Measurements from ENCODE around the gene BST1. TPM values are rescaled to one million over a fixed set of nuclear protein-coding genes. Genes with fewer than 3 reads are reported as not detected.
A peak's percentile ranks its signal among the peaks of the same experiment; 100 is the strongest.

The BST1 gene
- total RNA-seq, 1 donor = 19.7 TPM

GRCh38 chr4:15682242-15683142 is 20.4 kb upstream of the BST1 start:
- peak overlapping the region; percentile 90 for H3K4me3 ChIP-seq (ENCODE audit: low read depth, low read length)
- TF ChIP-seq, protein P1, sequence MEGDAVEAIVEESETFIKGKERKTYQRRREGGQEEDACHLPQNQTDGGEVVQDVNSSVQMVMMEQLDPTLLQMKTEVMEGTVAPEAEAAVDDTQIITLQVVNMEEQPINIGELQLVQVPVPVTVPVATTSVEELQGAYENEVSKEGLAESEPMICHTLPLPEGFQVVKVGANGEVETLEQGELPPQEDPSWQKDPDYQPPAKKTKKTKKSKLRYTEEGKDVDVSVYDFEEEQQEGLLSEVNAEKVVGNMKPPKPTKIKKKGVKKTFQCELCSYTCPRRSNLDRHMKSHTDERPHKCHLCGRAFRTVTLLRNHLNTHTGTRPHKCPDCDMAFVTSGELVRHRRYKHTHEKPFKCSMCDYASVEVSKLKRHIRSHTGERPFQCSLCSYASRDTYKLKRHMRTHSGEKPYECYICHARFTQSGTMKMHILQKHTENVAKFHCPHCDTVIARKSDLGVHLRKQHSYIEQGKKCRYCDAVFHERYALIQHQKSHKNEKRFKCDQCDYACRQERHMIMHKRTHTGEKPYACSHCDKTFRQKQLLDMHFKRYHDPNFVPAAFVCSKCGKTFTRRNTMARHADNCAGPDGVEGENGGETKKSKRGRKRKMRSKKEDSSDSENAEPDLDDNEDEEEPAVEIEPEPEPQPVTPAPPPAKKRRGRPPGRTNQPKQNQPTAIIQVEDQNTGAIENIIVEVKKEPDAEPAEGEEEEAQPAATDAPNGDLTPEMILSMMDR (IDR thresholded peaks at IDR 0.05; ENCODE audit: insufficient read depth, low read length) = no peak
- peak; percentile 48 for DNase-seq (ENCODE audit: low read depth)

GRCh38 chr4:15683143-15683495 is 19.7 kb upstream of the BST1 start:
- H3K4me3 ChIP-seq (ENCODE audit: low read depth, low read length) = peak overlapping the region; percentile 90
- TF ChIP-seq, protein P1 (IDR thresholded peaks at IDR 0.05; ENCODE audit: insufficient read depth, low read length) = no peak
- no peak for DNase-seq (ENCODE audit: low read depth)

GRCh38 chr4:15684498-15684897 is 18.4 kb upstream of the BST1 start:
- H3K4me3 ChIP-seq (ENCODE audit: low read depth, low read length) = no peak overlapping the region
- TF ChIP-seq, protein P1 (IDR thresholded peaks at IDR 0.05; ENCODE audit: insufficient read depth, low read length) = no peak
- DNase-seq (ENCODE audit: low read depth) = no peak

DNA sequence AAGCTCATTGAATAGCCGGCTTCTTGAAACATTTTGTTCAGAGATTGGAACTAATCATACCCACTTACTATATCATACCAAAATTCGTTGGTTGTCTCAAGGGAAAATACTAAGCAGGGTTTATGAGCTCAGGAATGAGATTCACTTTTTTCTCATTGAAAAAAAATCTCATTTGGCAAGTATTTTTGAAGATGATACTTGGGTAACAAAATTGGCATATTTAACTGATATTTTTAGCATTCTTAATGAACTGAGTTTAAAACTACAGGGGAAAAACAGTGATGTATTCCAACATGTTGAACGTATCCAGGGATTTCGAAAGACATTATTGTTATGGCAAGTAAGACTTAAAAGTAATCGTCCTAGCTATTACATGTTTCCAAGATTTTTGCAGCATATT is 14.8 kb upstream of the BST1 start:
- DNase-seq (ENCODE audit: low read depth) = peak; percentile 56
- no peak overlapping the region for H3K4me3 ChIP-seq (ENCODE audit: low read depth, low read length)
- TF ChIP-seq, protein P1 (IDR thresholded peaks at IDR 0.05; ENCODE audit: insufficient read depth, low read length) = no peak

DNA sequence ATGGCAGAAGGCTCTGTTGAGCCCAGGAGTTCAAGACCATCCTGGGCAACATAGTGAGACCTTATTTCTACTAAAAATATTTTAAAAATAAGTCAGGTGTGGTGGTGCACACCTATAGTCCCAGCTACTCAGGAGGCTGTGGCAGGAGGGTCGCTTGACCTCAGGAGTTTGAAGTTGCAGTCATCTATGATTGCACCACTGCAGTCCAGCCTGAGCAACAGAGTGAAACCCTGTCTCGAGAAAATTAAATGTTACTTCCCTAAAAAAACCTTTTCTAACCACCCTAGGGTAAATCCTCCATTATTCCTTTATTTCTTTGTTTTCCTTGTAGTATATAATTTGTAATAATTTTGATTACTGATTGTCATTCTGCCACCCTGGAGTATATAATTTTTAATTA is 13.3 kb upstream of the BST1 start:
- H3K4me3 ChIP-seq (ENCODE audit: low read depth, low read length) = no peak overlapping the region
- peak; percentile 46 for DNase-seq (ENCODE audit: low read depth)
- TF ChIP-seq, protein P1 (IDR thresholded peaks at IDR 0.05; ENCODE audit: insufficient read depth, low read length) = no peak

GRCh38 chr4:15690020-15690809 is 12.7 kb upstream of the BST1 start:
- DNase-seq (ENCODE audit: low read depth) = peak; percentile 98
- TF ChIP-seq, protein P1 (IDR thresholded peaks at IDR 0.05; ENCODE audit: insufficient read depth, low read length) = no peak
- no peak overlapping the region for H3K4me3 ChIP-seq (ENCODE audit: low read depth, low read length)
